ENCODE results near the gene SMAD3.

The SMAD3 gene

DNA sequence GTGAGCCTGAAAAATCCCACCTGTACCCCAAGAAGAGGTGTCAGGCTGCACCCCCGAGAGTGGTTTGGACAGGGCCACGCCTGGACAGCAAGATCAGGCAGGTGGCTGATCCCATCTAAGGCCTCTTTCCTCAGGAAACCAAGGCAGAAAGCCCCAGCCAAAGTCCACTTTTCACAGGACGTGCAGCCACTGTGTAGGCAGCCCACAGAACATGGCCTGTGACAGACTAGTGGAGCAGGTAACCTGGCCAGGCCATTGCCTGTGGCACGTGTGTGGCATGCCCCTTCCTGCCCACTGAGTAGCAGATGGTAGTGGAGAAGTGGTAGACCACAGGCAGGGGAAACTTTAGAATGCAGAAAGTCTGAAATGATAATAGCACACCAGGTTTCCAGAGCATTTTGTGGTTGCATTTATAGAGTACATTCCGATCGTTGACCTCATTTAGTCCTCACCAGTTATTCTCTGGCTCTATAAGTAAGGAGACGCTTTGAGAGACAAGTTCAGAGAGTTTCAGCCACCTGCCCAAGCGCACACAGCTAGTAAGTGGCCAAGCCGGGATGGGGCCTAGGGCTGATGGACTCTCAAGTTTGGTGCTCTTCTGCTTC lies 120.3 kb downstream of the SMAD3 start:
- DNase-seq: peak; percentile 12

DNA sequence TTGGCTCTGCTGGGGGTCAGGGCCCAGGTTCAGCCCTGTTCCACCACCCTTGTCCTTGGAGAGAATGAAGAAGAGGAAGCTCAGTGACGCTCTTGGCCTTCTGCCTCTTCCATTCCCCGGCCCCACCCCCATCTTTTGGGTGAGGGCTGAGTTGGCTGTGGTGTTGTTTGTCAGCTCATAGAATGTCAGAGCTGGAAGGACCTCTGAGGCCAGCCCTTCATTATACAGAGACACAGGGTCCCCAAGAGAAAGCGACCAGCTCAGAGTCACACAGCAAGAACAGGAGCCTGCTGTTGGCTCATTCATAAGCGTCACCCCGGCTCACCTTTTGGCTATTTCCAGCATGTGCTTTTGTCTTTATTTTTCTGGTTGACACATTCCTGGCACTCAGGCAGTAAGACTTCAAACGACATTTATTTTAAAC lies 120.8 kb downstream of the SMAD3 start:
- DNase-seq: no peak

DNA sequence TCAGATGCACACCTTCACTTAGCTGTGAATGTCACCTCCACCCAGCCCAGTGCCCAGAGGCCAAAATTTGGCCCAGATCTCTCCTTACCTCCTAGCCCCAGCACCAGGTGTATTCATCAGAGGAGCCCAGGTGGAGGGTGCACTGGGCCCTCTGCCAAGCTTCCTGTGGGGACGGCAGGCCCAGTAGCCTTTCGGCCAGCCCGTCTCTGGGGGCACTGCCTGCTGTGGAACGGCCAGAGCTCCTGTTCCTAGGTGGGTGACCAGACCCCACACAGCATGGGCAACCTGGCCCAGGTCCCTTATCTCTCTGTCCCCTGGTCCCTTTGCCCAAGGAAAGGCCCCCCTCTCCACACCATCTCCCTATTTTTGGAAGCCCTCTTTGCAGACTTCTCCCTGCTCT lies 121.3 kb downstream of the SMAD3 start:
- DNase-seq: no peak

DNA sequence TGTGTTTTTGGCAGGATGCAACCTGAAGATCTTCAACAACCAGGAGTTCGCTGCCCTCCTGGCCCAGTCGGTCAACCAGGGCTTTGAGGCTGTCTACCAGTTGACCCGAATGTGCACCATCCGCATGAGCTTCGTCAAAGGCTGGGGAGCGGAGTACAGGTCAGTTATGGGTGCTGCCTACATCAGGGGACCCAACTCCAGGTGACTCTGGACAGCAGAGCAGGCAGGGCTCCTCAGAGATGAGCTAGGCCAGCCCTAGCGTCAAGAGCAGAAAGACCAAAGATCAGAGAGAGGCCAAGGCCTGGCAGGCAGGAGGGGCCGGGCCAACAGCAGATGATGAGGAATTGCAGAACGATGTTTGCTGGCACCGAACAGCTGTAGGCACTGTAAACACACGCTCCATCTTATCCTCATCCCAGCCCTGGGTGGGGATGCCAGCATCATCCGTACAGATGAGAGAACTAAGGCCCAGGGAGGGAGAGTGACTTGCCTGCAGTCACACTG lies 122.0 kb downstream of the SMAD3 start:
- DNase-seq: no peak

DNA sequence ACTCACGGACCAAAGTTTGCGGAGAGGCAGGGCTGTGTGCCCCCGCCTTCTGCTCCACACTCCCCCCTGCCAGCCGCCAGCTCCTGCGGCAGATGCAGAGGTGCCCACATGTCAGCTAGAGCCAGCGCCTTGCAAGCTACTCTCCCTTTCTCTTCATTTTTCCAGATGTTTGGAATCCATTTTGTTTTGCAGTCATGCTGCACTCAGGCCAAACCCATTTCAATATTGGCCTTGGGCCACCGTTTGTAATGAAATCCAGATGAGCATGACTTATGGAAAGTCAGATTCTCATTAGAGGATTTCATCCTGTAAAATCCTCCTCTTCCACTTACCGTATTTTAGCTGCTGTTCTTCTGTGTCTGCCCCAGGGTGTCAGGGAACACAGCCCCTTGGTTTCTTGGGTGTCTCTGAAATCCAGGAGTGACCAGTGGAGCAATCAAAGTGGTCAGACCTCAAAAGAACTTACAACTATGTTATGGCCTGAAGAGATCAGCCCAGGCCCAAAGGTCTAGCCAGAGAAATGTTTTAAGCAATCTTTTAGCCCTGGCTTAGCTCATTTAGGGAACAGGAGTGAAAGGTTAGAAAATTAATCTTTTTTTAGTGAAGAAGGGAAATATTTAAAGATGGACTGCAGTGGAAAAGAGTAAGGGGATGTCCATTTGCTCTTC lies 123.3 kb downstream of the SMAD3 start:
- DNase-seq: no peak

DNA sequence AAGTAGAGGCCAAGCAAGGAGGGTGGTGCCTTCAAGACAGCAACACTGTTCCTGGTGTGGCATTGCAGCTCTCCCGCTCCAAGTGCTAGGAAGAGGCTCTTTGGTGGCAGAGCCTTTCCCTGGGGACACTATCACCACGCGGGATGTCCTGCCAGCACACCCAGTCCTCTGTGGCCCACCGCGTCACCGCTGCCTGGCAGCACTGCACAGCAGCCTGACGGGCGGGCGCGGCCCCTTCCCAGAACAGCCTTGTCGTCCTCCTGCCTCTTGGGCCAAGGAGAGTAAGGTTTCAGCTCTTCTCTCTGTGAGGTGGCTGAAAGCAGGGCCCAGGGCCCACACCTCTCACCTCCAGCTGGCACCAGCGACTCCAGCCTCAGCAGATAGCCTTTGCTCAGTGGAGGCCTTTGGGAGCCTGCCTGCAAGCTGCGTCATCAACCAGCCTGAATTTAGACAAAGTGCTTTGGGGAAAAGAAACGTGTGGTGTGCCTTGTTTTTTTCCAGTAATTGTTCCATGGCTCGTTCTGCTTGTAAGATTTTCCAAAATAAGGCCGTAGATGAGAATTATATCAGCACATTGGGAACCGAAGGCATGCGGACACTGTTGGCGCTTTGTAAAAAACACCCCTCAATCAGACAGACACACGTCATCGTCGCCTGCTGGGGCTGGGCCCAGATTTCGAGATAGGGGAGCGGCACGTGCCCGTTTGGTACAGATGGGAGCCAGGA lies 124.1 kb downstream of the SMAD3 start:
- no peak for DNase-seq

DNA sequence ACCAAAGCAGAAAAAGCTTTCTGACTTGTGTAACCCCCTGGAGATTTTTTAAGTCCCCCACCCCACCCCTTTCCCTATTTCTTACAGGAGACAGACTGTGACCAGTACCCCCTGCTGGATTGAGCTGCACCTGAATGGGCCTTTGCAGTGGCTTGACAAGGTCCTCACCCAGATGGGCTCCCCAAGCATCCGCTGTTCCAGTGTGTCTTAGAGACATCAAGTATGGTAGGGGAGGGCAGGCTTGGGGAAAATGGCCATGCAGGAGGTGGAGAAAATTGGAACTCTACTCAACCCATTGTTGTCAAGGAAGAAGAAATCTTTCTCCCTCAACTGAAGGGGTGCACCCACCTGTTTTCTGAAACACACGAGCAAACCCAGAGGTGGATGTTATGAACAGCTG lies 124.9 kb downstream of the SMAD3 start:
- no peak for DNase-seq

DNA sequence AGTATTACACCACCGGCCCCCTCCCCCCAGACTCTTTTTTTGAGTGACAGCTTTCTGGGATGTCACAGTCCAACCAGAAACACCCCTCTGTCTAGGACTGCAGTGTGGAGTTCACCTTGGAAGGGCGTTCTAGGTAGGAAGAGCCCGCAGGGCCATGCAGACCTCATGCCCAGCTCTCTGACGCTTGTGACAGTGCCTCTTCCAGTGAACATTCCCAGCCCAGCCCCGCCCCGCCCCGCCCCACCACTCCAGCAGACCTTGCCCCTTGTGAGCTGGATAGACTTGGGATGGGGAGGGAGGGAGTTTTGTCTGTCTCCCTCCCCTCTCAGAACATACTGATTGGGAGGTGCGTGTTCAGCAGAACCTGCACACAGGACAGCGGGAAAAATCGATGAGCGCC lies 125.4 kb downstream of the SMAD3 start:
- DNase-seq: no peak

DNA sequence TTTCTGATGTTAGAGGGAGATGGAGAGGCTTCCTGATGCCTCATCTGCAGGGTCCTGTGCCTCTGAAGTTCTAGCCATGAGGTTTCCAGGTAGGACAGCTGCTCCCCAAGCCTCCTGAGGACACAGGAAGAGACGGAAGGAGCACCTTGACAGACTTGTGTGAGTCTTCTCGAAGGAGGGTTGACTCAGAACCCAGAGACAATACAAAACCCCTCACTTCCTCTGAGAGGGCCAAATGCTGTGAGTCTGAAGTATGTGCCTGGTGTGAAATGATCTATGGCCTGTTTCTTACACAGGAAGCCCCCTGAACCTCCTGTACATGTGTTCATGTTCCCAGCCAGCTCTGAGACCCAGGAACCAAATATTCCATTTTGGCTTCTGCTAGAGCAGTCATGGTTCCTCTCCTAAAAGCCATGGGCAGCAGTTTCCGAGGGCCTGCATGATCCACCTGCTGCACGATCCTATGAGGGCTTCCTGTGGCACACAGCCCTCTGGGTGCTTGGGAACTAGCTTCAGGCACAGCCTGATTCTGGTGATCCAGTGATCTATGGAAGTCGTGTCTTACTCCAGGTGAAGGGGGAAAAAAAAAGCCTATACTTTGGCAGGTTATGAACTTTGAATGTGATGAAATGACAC lies 126.9 kb downstream of the SMAD3 start:
- DNase-seq: no peak

DNA sequence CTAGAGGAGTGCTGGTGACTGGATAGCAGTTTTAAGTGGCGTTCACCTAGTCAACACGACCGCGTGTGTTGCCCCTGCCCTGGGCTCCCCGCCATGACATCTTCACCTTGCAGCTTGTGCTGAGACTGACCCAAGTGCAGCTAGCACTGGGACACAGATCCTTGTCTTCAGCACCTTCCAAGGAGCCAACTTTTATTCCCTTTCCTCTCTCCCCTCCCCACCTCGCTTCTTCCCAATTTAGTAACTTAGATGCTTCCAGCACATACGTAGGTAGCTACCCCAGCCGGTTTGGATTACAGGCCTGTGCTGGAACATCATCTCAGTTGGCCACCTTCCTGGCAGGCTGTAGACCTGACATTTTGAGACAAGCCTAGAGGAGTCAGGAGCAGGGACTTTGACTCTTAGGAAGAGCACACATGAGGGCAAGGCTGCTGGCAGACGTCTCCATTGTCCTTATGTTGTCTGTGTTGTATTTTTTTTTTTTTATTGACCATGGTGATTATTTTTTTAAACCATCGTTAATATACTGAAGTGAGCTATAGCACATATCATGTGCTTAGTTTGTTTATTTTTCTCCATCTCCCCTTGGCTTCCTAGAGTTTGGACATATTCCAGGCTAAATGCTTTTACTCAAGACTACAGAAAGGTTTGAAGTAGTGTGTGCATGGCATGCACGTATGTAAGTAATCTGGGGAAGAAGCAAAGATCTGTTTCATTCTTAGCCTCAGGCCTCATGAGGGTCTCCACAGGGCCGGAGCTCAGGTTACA lies 128.0 kb downstream of the SMAD3 start:
- no peak for DNase-seq

DNA sequence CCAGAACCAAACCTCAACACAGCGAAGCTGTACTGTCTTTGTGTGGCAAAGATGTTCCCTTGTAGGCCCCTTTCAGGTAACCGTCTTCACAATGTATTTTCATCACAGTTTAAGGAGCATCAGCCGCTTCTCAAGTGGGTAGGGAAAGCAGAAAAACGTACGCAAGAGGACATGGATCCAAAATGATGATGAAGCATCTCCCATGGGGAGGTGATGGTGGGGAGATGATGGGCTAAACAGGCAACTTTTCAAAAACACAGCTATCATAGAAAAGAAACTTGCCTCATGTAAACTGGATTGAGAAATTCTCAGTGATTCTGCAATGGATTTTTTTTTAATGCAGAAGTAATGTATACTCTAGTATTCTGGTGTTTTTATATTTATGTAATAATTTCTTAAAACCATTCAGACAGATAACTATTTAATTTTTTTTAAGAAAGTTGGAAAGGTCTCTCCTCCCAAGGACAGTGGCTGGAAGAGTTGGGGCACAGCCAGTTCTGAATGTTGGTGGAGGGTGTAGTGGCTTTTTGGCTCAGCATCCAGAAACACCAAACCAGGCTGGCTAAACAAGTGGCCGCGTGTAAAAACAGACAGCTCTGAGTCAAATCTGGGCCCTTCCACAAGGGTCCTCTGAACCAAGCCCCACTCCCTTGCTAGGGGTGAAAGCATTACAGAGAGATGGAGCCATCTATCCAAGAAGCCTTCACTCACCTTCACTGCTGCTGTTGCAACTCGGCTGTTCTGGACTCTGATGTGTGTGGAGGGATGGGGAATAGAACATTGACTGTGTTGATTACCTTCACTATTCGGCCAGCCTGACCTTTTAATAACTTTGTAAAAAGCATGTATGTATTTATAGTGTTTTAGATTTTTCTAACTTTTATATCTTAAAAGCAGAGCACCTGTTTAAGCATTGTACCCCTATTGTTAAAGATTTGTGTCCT lies 129.0 kb downstream of the SMAD3 start:
- DNase-seq: no peak

DNA sequence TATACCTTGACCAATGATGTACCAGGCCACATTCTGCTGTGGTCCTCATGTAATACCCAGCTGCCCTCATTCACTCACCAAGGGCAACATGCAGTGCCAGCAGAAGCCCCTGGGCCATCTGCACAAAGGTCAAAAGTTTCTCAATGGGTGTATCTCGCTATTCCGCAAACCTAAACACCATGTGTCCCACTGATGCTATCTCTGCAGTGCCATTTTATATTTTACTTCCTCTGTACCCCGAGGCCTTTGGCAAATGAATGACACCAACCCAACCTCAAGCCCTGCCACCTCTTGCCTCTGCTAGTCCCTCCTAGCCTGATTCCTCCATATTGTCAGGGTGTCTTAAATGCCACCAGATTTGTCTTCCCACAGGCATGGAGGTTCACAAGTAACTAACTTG lies 129.9 kb downstream of the SMAD3 start:
- no peak for DNase-seq

DNA sequence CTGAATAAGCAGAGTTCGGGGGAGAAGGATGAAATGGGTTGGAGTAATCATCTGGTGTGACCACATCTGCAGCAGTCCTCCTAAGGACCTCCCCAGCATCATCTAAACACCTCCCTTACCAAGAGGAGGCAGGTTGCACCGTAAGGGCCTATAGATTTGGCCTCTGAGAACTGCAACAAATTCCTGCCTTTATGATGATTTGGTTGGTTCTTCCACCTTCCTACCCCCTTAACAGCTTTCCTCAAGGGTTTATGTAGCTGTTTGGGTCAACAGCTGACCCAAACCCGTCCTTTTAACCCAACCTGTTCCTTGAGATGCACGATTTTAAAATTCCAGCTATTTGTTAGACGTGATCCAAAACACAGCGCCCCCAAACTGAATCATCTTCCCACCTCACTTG lies 130.8 kb downstream of the SMAD3 start:
- no peak for DNase-seq

DNA sequence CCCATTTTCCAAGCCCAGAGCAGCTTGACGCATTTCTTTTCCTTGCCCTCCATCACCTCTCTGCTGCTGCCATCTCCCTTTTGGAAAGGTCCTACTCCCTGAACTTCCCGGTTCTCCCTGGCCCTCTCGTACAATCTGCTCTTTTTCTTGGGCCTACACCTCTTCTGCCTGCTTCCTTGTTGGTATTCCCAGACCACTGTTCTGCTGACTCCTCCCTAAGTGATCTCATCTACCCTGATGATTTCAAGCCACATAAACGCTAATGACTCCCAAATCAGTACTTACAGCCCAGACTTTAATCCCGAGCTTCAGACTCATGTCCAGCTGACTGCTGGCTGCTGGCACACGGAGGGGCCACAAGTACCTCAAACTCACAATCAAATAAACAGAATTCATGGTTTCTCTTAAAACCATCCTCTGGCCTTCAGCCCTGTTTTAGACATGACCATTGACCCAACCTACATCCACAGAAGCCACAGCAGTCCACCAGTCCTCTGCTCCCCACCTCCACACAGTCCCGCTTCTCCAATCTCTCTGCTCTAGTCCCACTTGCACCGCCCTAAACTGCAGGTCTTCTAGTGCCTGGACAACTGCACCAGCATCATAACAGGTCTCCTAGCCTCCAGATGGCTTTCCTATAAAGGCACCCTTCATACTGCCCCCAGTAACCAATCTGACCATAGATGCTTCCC lies 131.4 kb downstream of the SMAD3 start:
- no peak for DNase-seq

DNA sequence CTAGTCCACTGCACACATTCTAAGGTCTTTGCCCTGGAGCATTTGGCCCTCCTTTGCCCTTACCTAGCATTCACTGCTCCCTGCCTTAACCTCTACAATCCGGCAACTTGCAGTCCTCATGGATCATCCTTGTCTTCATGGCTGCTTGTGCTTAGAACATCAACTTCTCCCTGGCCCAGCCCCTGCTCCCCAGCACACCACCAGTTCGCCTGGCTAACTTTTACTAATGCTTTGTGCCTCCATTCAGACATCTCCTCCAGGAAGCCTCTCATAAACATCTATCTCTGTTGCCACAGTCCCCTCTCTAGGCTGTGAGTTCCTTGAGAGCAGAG lies 131.9 kb downstream of the SMAD3 start:
- DNase-seq: no peak

DNA sequence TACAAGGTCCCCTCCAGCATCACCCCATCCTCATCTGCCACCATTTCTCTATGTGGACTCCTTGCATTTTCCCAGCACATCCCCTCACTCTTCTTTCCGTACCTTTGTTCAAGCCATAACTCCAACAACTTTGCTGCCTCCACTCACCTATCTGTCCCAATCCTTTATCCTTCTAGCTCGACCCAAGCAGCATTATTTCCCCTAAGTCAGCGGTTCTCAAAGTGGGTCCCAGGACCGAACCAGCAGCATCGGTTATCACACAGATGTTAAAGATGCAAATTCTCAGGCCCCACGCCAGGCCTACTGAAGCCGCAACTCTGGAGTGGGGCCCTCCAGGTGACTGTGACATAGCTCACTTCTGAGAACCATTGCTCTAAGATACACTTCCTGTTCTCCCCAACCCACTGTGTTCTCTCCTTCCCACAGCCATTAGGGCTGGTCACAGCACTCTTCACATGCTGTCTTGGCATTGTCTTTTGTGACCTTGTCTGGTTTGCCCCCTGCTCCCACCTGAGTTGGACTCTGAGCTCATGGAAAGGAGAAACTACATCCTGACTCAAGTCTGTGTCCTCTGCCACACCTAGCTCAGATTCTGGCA lies 132.9 kb downstream of the SMAD3 start:
- DNase-seq: no peak

DNA sequence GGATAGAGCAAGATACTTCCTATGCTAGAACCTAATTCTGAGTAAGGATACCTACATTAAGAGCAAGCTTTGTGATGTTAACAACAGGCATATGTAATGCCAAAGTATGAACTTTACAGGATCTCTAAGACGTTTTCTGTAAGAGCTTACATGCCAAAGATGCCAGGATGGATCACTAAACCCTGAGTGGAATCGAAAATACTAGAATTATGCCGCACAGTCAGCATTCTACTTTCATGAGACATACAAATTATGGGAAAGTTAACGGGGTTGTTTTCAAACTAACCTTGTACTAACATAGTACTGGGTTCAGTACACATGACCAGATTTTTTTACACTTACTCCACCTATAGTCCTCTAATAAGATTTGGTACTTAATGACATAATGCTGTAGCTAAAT lies 134.0 kb downstream of the SMAD3 start:
- no peak for DNase-seq

DNA sequence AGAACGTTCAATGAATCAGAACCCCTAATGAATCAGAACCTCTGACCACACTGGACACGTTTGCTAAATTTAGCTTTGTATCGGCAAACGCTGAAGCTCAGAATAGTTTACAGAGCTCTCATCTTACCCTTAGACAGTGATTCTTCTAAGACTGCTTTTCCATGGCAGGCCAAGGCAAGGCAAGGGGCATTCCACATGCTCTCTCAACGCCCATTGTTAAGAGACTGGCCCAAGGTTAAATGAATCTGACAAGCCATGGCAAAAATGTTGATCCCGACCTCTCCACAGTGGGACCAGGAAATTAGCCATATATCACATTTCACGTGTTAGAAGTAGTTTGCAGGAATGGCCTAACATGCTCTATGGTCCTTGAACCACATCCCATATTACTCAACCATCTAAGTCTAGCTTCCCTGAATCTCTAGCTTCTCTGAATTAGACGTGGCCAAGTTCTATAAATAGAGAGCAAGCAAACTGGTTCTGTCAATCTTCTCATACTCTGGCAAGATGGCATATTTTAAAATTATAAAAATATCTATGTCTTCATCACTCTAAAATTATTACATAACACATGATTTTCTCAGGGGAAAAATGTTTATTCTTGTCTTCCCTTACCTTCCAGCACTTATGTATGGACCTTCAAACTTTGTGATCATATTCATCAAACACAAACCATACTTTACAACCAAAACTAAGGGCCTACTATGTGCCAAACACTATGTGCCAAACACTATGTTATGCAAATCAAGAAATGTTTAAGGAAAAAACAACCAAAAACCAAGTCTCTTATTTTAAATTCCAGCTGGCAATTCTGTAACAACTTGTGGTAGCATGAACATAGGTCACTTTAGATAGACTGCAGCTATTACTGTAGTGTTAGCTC lies 134.7 kb downstream of the SMAD3 start:
- DNase-seq: no peak

DNA sequence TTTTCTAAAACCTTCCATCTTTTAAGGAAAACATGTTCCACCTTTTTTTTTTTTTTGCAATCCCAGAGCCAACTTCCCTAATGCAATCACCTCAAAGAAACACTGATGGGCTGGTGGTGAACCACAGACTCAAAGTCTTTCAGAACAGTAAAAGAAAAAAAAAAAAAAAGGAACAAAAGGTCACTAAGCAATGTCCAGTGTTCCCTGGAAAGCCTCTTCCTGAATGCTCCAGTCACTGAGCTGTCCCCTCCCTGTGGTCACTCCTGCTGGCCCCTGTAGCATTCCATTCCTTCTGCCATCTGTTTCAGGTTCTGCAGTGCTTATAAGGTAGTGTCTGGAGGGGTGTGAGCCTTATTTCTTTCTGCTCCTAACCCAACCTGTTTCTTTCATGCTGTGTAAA lies 135.7 kb downstream of the SMAD3 start:
- DNase-seq: no peak

DNA sequence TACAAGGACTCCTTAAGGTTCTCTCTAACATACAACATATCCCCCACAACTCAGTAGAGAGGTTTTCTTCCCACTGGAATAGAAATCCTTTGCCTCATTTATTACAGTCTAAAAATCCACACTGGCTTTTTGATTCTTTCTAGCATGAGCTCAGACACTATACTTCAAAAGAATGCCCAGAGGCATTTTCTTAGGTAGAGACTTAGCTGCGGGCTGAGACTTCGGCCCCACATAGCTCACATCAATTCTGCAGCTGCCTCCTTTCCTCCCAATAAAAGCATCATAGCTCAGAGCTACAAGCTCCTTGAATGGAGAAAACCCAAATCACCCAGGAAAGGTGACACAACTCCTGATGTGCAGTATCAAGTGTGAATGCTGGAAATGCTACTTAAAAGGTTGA lies 136.7 kb downstream of the SMAD3 start:
- DNase-seq: no peak

Data from CD4-positive, alpha-beta T cell treated with Interleukin-21 for 1 hour (primary cell).